Glutamatergic neuron (in vitro differentiated cells): ENCODE measurements around the gene PEX3. TPM values are rescaled to one million over a fixed set of nuclear protein-coding genes. Genes with fewer than 3 reads are reported as not detected.

Source experiments
- DNase-seq: peaks from one replicate; pipeline ENCODE4 v3.0.0; 2022
- H3K27ac Mint-ChIP-seq: one replicate; pipeline ENCODE4 v1.8.0; 2020; ENCODE audit warnings: mild to moderate bottlenecking, mixed read lengths, inconsistent platforms; ENCODE audit not compliant: unreplicated experiment
- H3K27me3 Mint-ChIP-seq: one replicate; pipeline ENCODE4 v1.8.0; 2020; ENCODE audit warnings: mild to moderate bottlenecking, moderate library complexity, mixed read lengths, inconsistent platforms; ENCODE audit not compliant: unreplicated experiment
- H3K36me3 Mint-ChIP-seq: one replicate; pipeline ENCODE4 v1.8.0; 2020; ENCODE audit warnings: mild to moderate bottlenecking, mixed read lengths, inconsistent platforms; ENCODE audit not compliant: unreplicated experiment
- H3K4me1 Mint-ChIP-seq: one replicate; pipeline ENCODE4 v1.8.0; 2020; ENCODE audit warnings: mild to moderate bottlenecking, low read depth, mixed read lengths, inconsistent platforms; ENCODE audit not compliant: unreplicated experiment
- H3K4me3 Mint-ChIP-seq: one replicate; pipeline ENCODE4 v1.8.0; 2020; ENCODE audit warnings: mild to moderate bottlenecking, mixed read lengths, inconsistent platforms; ENCODE audit not compliant: unreplicated experiment
- H3K9me3 Mint-ChIP-seq: one replicate; pipeline ENCODE4 v1.8.0; 2020; ENCODE audit warnings: mild to moderate bottlenecking, moderate library complexity, mixed read lengths, inconsistent platforms; ENCODE audit not compliant: unreplicated experiment
- CTCF ChIP-seq: fragments of 200-600 bp; sonication (generic); IDR thresholded peaks from one replicate; pipeline ENCODE4 v1.5.0; 2021; ENCODE audit not compliant: partially characterized antibody, unreplicated experiment
- total RNA-seq: library from RNA; stranded (reverse); fragmentation: NEBNext Ultra II Directional; extraction: Animal tissue kit (Norgen Biotek cat#: 25700); gene quantifications from one replicate; pipeline ENCODE4 v1.2.1, GENCODE V29; 2021; ENCODE audit not compliant: unreplicated experiment

Gene PEX3
- total RNA-seq, 1 donor from 2014 or later = 12.0 TPM

GRCh38 chr6:143496974-143497373 is 46.4 kb downstream of the PEX3 start:
- Mint-ChIP-seq H3K27ac (no peak overlapping the region), H3K4me1 (no peaks in the 10 kb centered on the region), H3K36me3 (no peaks in the 10 kb centered on the region), H3K4me3 (no peak overlapping the region), H3K9me3 (no peaks in the 10 kb centered on the region), H3K27me3 (no peaks in the 10 kb centered on the region)
- TF ChIP-seq CTCF = no peak
- DNase-seq = no peak

- H3K36me3 Mint-ChIP-seq = no peaks in the 10 kb centered on the region
- no peak for TF ChIP-seq CTCF
- H3K27me3 Mint-ChIP-seq = no peaks in the 10 kb centered on the region
- H3K4me1 Mint-ChIP-seq = no peaks in the 10 kb centered on the region
- no peak for DNase-seq
- no peak overlapping the region for H3K4me3 Mint-ChIP-seq
- no peaks in the 10 kb centered on the region for H3K9me3 Mint-ChIP-seq
- H3K27ac Mint-ChIP-seq = no peak overlapping the region
Observed at GRCh38 chr6:143498428-143498827, 47.8 kb downstream of the PEX3 start.

GRCh38 chr6:143501851-143502250 is 51.2 kb downstream of the PEX3 start:
- no peak for DNase-seq
- no peaks in the 10 kb centered on the region for H3K36me3 Mint-ChIP-seq
- no peaks in the 10 kb centered on the region for H3K4me1 Mint-ChIP-seq
- no peak overlapping the region for H3K4me3 Mint-ChIP-seq
- H3K27me3 Mint-ChIP-seq = no peaks in the 10 kb centered on the region
- no peak overlapping the region for H3K27ac Mint-ChIP-seq
- no peak for TF ChIP-seq CTCF
- H3K9me3 Mint-ChIP-seq = no peaks in the 10 kb centered on the region

GRCh38 chr6:143504369-143504768 is 53.8 kb downstream of the PEX3 start:
- DNase-seq = no peak
- H3K4me1 Mint-ChIP-seq = no peaks in the 10 kb centered on the region
- no peak overlapping the region for H3K4me3 Mint-ChIP-seq
- no peak for TF ChIP-seq CTCF
- H3K27me3 Mint-ChIP-seq = no peaks in the 10 kb centered on the region
- no peak overlapping the region for H3K27ac Mint-ChIP-seq
- no peaks in the 10 kb centered on the region for H3K36me3 Mint-ChIP-seq
- H3K9me3 Mint-ChIP-seq = no peaks in the 10 kb centered on the region

- no peaks in the 10 kb centered on the region for H3K36me3 Mint-ChIP-seq
- H3K9me3 Mint-ChIP-seq = no peaks in the 10 kb centered on the region
- no peak overlapping the region for H3K4me3 Mint-ChIP-seq
- TF ChIP-seq CTCF = no peak
- no peak overlapping the region for H3K27ac Mint-ChIP-seq
- DNase-seq = no peak
- no peaks in the 10 kb centered on the region for H3K27me3 Mint-ChIP-seq
- H3K4me1 Mint-ChIP-seq = no peaks in the 10 kb centered on the region
Observed at GRCh38 chr6:143505111-143505510, 54.5 kb downstream of the PEX3 start.
